C4-2B (cell line): ENCODE measurements around the gene OR4C45.
"Not testable (repeated sequence)": the region's sequence is repeated elsewhere in the genome, so short reads cannot be mapped to it uniquely, and the experiment has no call there.

Experiments used
- H3K27ac ChIP-seq: fragments of 450-650 bp; 2 replicates; pipeline ENCODE4 v1.5.1; 2017
- ZFX ChIP-seq: fragments of 450-650 bp; IDR thresholded peaks from 2 replicates; pipeline ENCODE4 v1.6.1; 2017
- TF ChIP-seq, protein P1 (sequence below): fragments of 450-650 bp; conservative IDR thresholded peaks from 2 replicates; pipeline ENCODE4 v1.5.1; 2017; ENCODE audit warnings: mild to moderate bottlenecking

Gene OR4C45

DNA sequence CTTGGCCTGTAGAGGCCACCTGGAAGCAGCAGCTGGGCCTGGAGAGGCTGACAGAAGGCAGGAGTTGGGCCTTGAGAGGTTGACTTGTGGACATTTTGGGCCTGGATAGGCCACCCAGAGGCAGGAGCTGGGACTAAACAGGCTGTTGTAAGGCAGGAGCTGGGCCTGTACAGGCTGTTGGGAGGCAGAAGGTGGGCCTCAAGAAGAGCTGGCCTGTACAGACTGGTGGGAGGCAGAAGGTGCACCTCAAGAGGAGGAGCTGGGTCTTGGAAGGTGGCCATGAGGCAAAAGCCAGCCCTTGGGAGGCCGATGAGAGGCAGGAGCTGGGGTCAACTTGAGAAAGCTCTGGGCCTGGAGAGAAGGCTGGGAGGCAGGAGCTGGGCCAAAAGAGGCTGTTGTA lies 45.3 kb downstream of the OR4C45 start:
- H3K27ac ChIP-seq: no peak overlapping the region
- TF ChIP-seq, protein P1, sequence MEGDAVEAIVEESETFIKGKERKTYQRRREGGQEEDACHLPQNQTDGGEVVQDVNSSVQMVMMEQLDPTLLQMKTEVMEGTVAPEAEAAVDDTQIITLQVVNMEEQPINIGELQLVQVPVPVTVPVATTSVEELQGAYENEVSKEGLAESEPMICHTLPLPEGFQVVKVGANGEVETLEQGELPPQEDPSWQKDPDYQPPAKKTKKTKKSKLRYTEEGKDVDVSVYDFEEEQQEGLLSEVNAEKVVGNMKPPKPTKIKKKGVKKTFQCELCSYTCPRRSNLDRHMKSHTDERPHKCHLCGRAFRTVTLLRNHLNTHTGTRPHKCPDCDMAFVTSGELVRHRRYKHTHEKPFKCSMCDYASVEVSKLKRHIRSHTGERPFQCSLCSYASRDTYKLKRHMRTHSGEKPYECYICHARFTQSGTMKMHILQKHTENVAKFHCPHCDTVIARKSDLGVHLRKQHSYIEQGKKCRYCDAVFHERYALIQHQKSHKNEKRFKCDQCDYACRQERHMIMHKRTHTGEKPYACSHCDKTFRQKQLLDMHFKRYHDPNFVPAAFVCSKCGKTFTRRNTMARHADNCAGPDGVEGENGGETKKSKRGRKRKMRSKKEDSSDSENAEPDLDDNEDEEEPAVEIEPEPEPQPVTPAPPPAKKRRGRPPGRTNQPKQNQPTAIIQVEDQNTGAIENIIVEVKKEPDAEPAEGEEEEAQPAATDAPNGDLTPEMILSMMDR: no peak
- no peak for TF ChIP-seq ZFX

DNA sequence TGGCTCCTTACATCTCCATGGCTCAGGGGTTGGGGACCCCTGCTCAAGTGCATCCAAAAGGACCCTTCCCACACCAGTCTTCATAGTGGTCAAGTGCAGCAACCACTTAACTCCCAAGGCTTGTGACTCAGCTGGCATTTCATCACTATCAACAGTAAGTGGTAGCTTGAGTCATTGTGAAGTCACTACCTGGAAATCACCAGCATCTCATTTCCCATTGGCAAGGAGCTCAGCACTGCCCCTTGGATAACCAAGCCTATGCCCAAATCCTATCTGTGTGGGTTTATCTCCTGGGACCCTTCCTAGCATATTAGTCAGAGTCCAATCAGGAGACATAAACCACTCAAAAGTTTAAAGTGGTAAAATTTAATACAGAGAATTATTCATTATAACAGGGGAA lies 46.3 kb downstream of the OR4C45 start:
- not testable (repeated sequence) for H3K27ac ChIP-seq

DNA sequence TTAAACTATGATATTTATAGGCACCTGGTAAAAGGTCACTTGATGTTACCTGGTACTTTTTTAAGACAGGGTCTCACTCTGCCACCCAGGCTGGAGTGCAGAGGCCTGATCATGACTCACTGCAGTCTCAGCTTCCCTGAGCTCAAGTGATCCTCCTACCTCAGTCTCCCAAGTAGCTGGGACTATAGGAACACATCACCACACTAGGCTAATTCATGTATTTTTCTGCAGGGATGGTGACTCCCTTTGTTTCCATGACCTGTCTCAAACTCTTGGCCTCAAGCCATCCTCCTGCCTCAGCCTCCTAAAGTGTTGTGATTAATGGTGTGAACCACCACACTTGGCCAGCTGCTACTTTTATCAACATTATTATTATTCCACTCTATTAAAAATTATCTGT lies 47.6 kb downstream of the OR4C45 start:
- TF ChIP-seq, protein P1: no peak
- no peak for TF ChIP-seq ZFX

More for the DNA sequence above, 47.6 kb downstream of the OR4C45 start:
- no peak overlapping the region for H3K27ac ChIP-seq
